ENCODE measurements around the gene UIMC1. TPM values are rescaled to one million over a fixed set of nuclear protein-coding genes. Genes with fewer than 3 reads are reported as not detected.
"Not testable (repeated sequence)": the region's sequence is repeated elsewhere in the genome, so short reads cannot be mapped to it uniquely, and the experiment has no call there.

UIMC1 gene
- total RNA-seq, 6 experiments from 2014 or later, result 8.4 to 15.6 (median 13.0) TPM

GRCh38 chr5:176987583-176987982, 19.0 kb downstream of the UIMC1 start:
- Histone ChIP-seq H3K4me3 (no peak overlapping the region), H3K9me3 (no peaks in the 10 kb centered on the region), H3K4me1 (peaks cover 0 to 7% (median 0%) of the 10 kb centered on the region in 4 donors), H3K27ac (no peak overlapping the region), H3K27me3 (no peaks in the 10 kb centered on the region), H3K36me3 (no peaks in the 10 kb centered on the region)
- no peak for ATAC-seq
- WGBS (ENCODE audit: insufficient coverage, low coverage, low lambda C conversion rate, missing lambda C conversion rate), result 87% methylated on average over 3 of the region's 3 CpGs
- no peak for DNase-seq
- TF ChIP-seq POLR2A (IDR thresholded peaks at IDR 0.05) (no peak), CTCF (IDR thresholded peaks at IDR 0.05) (no peak)
- intact Hi-C loops (cut with DNase I), result no loop called here

GRCh38 chr5:176986280-176986679, 20.3 kb downstream of the UIMC1 start:
- whole genome bisulfite sequencing (ENCODE audit: insufficient coverage, low coverage, low lambda C conversion rate, missing lambda C conversion rate), result 83% methylated on average over 1 of the region's 2 CpGs
- peaks cover 0 to 9% (median under 1%) of the 10 kb centered on the region in 4 donors for H3K36me3 ChIP-seq
- no peak for DNase-seq
- TF ChIP-seq POLR2A (IDR thresholded peaks at IDR 0.05) (no peak), CTCF (IDR thresholded peaks at IDR 0.05) (no peak)
- peaks cover 0 to 7% (median 0%) of the 10 kb centered on the region in 4 donors for H3K4me1 ChIP-seq
- no peak overlapping the region for H3K27ac ChIP-seq
- no peak overlapping the region for H3K4me3 ChIP-seq
- ATAC-seq, result no peak
- H3K9me3 ChIP-seq, result no peaks in the 10 kb centered on the region
- H3K27me3 ChIP-seq, result no peaks in the 10 kb centered on the region
- intact Hi-C loops (cut with DNase I), result no loop called here

DNA sequence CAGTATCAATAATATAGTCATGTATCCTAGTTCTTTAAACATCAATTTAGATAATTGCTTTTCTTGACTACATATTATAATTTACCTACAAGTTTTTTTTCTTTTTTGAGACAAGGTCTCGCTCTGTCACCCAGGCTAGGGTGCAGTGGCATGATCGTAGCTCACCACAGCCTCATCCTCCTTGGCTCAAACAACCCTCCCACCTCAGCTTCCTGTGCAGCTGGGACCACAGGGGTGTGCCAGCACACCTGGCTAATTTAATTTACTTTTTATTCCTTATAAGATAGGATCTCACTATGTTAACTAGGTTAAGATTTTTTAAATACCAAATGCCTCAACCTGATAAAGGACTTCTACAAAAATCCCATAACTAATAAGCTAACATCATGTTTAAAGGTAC, 21.1 kb downstream of the UIMC1 start:
- Histone ChIP-seq H3K9me3 (no peaks in the 10 kb centered on the region), H3K27me3 (no peaks in the 10 kb centered on the region), H3K4me3 (no peak overlapping the region), H3K4me1 (peaks cover 0 to 7% (median 0%) of the 10 kb centered on the region in 4 donors), H3K27ac (no peak overlapping the region), H3K36me3 (peaks cover 0 to 16% (median under 1%) of the 10 kb centered on the region in 4 donors)
- DNase-seq (no peak), ATAC-seq (no peak)
- TF ChIP-seq POLR2A (IDR thresholded peaks at IDR 0.05) (no peak), CTCF (IDR thresholded peaks at IDR 0.05) (no peak)
- WGBS (ENCODE audit: insufficient coverage, low coverage, low lambda C conversion rate, missing lambda C conversion rate), result 92% methylated on average over 2 of the region's 2 CpGs
- intact Hi-C loops (cut with DNase I), result no loop called here

DNA sequence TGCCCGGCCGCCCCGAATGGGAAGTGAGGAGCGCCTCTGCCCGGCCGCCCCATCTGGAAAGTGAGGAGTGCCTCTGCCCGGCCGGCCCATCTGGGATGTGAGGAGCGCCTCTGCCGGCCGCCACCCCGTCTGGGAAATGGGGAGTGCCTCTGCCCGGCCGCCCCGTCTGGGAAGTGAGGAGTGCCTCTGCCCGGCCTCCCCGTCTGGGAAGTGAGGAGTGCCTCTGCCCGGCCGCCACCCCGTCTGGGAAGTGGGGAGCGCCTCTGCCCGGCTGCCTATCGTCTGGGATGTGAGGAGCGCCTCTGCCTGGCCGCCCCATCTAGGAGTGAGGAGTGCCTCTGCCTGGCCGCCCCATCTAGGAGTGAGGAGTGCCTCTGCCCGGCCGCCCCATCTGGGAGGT, 22.4 kb downstream of the UIMC1 start:
- H3K4me1 ChIP-seq; H3K9me3 ChIP-seq; ATAC-seq; H3K27me3 ChIP-seq; H3K27ac ChIP-seq; intact Hi-C loops (cut with DNase I); H3K4me3 ChIP-seq; DNase-seq: not testable (repeated sequence)
- no CpG with 5 or more reads among the region's 28 CpGs for WGBS (ENCODE audit: insufficient coverage, low coverage, low lambda C conversion rate, missing lambda C conversion rate)
- H3K36me3 ChIP-seq, result peaks cover 0 to 29% (median under 1%) of the 10 kb centered on the region in 4 donors

DNA sequence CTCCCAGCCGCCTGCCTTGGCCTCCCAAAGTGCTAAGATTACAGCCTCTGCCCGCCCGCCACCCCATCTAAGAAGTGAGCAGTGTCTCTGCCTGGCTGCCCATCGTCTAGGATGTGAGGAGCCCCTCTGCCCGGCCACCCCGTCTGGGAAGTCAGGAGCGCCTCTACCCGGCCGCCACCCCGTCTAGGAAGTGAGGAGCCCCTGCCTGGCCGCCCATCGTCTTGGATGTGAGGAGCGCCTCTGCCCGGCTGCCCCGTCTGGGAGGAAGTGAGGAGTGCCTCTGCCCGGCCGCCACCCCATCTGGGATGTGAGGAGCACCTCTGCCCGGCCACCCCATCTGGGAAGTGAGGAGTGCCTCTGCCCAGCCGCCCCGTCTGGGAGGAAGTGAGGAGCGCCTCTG, 23.0 kb downstream of the UIMC1 start:
- intact Hi-C loops (cut with DNase I); H3K27me3 ChIP-seq; H3K27ac ChIP-seq; H3K4me1 ChIP-seq; H3K9me3 ChIP-seq; DNase-seq; H3K4me3 ChIP-seq; ATAC-seq: not testable (repeated sequence)
- H3K36me3 ChIP-seq, result peaks cover 0 to 29% (median under 1%) of the 10 kb centered on the region in 4 donors
- no CpG with 5 or more reads among the region's 21 CpGs for WGBS (ENCODE audit: insufficient coverage, low coverage, low lambda C conversion rate, missing lambda C conversion rate)

DNA sequence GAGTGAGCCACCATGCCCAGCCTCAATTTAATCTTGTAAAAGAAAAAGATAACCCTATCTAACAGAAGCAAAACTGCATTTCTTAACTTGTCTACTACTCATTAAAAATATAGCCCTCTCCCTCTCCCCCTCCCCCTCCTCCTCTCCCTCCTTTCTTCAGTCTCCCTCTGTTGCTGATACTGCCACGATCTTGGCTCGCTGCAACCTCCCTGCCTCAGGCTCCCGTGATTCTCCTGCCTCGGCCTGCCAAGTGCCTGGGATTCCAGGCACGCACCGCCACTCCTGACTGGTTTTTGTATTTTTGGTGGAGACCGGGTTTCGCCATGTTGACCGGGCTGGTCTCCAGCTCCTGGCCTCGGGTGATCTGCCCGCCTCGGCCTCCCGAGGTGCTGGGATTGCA, 23.5 kb downstream of the UIMC1 start:
- H3K36me3 ChIP-seq, result peaks cover 0 to 29% (median under 1%) of the 10 kb centered on the region in 4 donors
- H3K4me3 ChIP-seq; H3K27ac ChIP-seq; H3K4me1 ChIP-seq; H3K27me3 ChIP-seq; intact Hi-C loops (cut with DNase I); DNase-seq; H3K9me3 ChIP-seq; ATAC-seq: not testable (repeated sequence)
- 75% methylated on average over 9 of the region's 13 CpGs for WGBS (ENCODE audit: insufficient coverage, low coverage, low lambda C conversion rate, missing lambda C conversion rate)

Data from right lobe of liver (tissue), 6 donors.